ENCODE measurements around the gene CDH8.

CDH8 gene

GRCh38 chr16:61665512-61665911 lies 370.7 kb downstream of the CDH8 start:
- H3K36me3 ChIP-seq (ENCODE audit: low read length): no peaks in the 10 kb centered on the region
- H3K9me3 ChIP-seq (ENCODE audit: insufficient read depth, low read length): no peaks in the 10 kb centered on the region
- no peaks in the 10 kb centered on the region for H3K79me2 ChIP-seq (ENCODE audit: insufficient read depth, low read length)
- no peaks in the 10 kb centered on the region for H4K20me1 ChIP-seq (ENCODE audit: low read depth, low read length)
- no peak overlapping the region for H2AFZ ChIP-seq (ENCODE audit: low read depth, low read length, severe bottlenecking)
- no peak overlapping the region for H3K4me3 ChIP-seq (ENCODE audit: insufficient read depth, low read length, poor library complexity, severe bottlenecking)
- no peak overlapping the region for H3K27ac ChIP-seq (ENCODE audit: low read depth, low read length)
- H3K27me3 ChIP-seq (ENCODE audit: low read length): no peaks in the 10 kb centered on the region
- H3K9me2 ChIP-seq (replicated peaks; ENCODE audit: insufficient read depth, low read length): no peaks in the 10 kb centered on the region
- TF ChIP-seq EZH2phosphoT487 (conservative IDR thresholded peaks at IDR 0.05; ENCODE audit: low read length): no peak
- TF ChIP-seq, protein P1, sequence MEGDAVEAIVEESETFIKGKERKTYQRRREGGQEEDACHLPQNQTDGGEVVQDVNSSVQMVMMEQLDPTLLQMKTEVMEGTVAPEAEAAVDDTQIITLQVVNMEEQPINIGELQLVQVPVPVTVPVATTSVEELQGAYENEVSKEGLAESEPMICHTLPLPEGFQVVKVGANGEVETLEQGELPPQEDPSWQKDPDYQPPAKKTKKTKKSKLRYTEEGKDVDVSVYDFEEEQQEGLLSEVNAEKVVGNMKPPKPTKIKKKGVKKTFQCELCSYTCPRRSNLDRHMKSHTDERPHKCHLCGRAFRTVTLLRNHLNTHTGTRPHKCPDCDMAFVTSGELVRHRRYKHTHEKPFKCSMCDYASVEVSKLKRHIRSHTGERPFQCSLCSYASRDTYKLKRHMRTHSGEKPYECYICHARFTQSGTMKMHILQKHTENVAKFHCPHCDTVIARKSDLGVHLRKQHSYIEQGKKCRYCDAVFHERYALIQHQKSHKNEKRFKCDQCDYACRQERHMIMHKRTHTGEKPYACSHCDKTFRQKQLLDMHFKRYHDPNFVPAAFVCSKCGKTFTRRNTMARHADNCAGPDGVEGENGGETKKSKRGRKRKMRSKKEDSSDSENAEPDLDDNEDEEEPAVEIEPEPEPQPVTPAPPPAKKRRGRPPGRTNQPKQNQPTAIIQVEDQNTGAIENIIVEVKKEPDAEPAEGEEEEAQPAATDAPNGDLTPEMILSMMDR (IDR thresholded peaks at IDR 0.05; ENCODE audit: insufficient read depth, low read length, poor library complexity, severe bottlenecking): no peak
- no peak overlapping the region for H3K4me2 ChIP-seq (ENCODE audit: low read depth, low read length, poor library complexity, severe bottlenecking)
- no peak overlapping the region for H3K9ac ChIP-seq (ENCODE audit: low read length)
- no peaks in the 10 kb centered on the region for H3F3A ChIP-seq (ENCODE audit: insufficient read depth)

DNA sequence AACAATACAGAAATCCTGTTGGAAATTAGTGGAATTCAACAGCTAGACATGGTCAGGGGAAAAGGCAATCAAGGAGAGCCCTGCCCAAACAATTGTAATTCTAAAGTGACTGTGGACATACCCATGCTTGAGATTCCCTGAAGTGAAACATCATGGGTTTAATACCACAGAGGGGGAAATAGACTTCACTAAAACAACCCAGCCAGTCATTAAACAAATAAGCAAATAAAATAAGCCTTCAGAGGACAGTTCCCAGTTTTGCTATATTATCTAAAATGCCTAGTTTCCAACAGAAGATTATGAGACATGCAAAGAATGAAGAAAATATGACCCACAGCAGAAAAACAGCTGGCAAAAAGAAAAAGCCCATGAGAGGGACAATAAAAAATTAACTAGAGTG lies 376.3 kb downstream of the CDH8 start:
- Histone ChIP-seq H3K9me3 (ENCODE audit: insufficient read depth, low read length) (no peaks in the 10 kb centered on the region), H3K9me2 (replicated peaks; ENCODE audit: insufficient read depth, low read length) (no peaks in the 10 kb centered on the region), H3K79me2 (ENCODE audit: insufficient read depth, low read length) (no peaks in the 10 kb centered on the region), H3K4me3 (ENCODE audit: insufficient read depth, low read length, poor library complexity, severe bottlenecking) (no peak overlapping the region), H4K20me1 (ENCODE audit: low read depth, low read length) (no peaks in the 10 kb centered on the region), H3K27ac (ENCODE audit: low read depth, low read length) (no peak overlapping the region), H3F3A (ENCODE audit: insufficient read depth) (no peaks in the 10 kb centered on the region), H3K27me3 (ENCODE audit: low read length) (no peaks in the 10 kb centered on the region), H2AFZ (ENCODE audit: low read depth, low read length, severe bottlenecking) (no peak overlapping the region), H3K9ac (ENCODE audit: low read length) (no peak overlapping the region), H3K4me2 (ENCODE audit: low read depth, low read length, poor library complexity, severe bottlenecking) (no peak overlapping the region), H3K36me3 (ENCODE audit: low read length) (no peaks in the 10 kb centered on the region)
- no peak for TF ChIP-seq EZH2phosphoT487 (conservative IDR thresholded peaks at IDR 0.05; ENCODE audit: low read length)
- TF ChIP-seq, protein P1 (IDR thresholded peaks at IDR 0.05; ENCODE audit: insufficient read depth, low read length, poor library complexity, severe bottlenecking): no peak

DNA sequence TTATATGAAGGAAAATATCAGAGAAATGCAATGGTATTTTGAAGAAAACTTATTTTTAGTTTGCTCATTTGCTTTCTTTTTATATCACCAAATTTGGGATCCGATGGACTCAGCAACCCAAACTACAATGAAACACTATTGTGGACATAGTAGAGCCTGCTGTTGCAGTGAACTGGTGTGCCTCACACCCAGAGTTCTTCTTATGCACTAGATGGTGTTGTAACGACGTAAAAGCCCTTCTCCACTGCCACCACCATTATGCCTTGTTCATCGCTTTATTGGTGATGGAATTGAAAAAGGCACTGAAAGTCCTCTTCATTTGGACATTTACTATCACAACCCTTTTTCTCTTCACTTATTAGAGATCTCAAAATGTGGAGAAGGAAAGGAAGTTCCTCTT lies 381.3 kb downstream of the CDH8 start:
- Histone ChIP-seq H3K36me3 (ENCODE audit: low read length) (no peaks in the 10 kb centered on the region), H3K27ac (ENCODE audit: low read depth, low read length) (no peak overlapping the region), H3F3A (ENCODE audit: insufficient read depth) (no peaks in the 10 kb centered on the region), H3K27me3 (ENCODE audit: low read length) (no peaks in the 10 kb centered on the region), H3K9ac (ENCODE audit: low read length) (no peak overlapping the region), H4K20me1 (ENCODE audit: low read depth, low read length) (no peaks in the 10 kb centered on the region), H3K9me2 (replicated peaks; ENCODE audit: insufficient read depth, low read length) (no peaks in the 10 kb centered on the region), H3K4me3 (ENCODE audit: insufficient read depth, low read length, poor library complexity, severe bottlenecking) (no peak overlapping the region), H3K9me3 (ENCODE audit: insufficient read depth, low read length) (no peaks in the 10 kb centered on the region), H3K4me2 (ENCODE audit: low read depth, low read length, poor library complexity, severe bottlenecking) (no peak overlapping the region), H3K79me2 (ENCODE audit: insufficient read depth, low read length) (no peaks in the 10 kb centered on the region), H2AFZ (ENCODE audit: low read depth, low read length, severe bottlenecking) (no peak overlapping the region)
- no peak for TF ChIP-seq EZH2phosphoT487 (conservative IDR thresholded peaks at IDR 0.05; ENCODE audit: low read length)
- TF ChIP-seq, protein P1 (IDR thresholded peaks at IDR 0.05; ENCODE audit: insufficient read depth, low read length, poor library complexity, severe bottlenecking): no peak
